Gastroesophageal sphincter (tissue), 4 donors: ENCODE measurements around the gene DPPA4. TPM values are rescaled to one million over a fixed set of nuclear protein-coding genes. Genes with fewer than 3 reads are reported as not detected.

Source experiments
- ATAC-seq: fragments of 150-250 bp; one replicate; pipeline ENCODE4 v1.9.1; 2016; ENCODE audit warnings: mild to moderate bottlenecking, moderate library complexity
- H3K27ac ChIP-seq, 4 donors: fragments of 200-600 bp; sonication (generic) in 3 of 4; 1 replicate in 3 of 4; 2 replicates in 1 of 4; pipeline ENCODE4 v1.5.1; 2016 to 2019
- H3K27me3 ChIP-seq: fragments of 200-600 bp; sonication (generic); one replicate; pipeline ENCODE4 v1.5.1; 2019
- H3K36me3 ChIP-seq, 2 donors: fragments of 200-600 bp; sonication (generic); one replicate each; pipeline ENCODE4 v1.5.1; 2019; ENCODE audit warnings: control low read depth in 1 of 2
- H3K4me1 ChIP-seq, 3 donors: fragments of 200-600 bp; sonication (generic); 1 replicate in 2 of 3; 2 replicates in 1 of 3; pipeline ENCODE4 v1.5.1; 2016 to 2019; ENCODE audit warnings: control low read depth in 2 of 3
- H3K4me3 ChIP-seq, 2 donors: fragments of 200-600 bp; sonication (generic); one replicate each; pipeline ENCODE4 v1.5.1; 2019; ENCODE audit warnings: mild to moderate bottlenecking in 1 of 2, moderate library complexity in 1 of 2
- H3K9me3 ChIP-seq, 3 donors: fragments of 200-600 bp; sonication (generic); one replicate each; pipeline ENCODE4 v1.5.1; 2017 to 2019; ENCODE audit warnings: control low read depth in 2 of 3
- CTCF ChIP-seq, 4 experiments: fragments of 200-600 bp in 2 of 4; fragments of 450-650 bp in 2 of 4; sonication (generic) in 1 of 4; IDR thresholded peaks; one replicate each; pipeline ENCODE4 v1.5.1; 2017 to 2019; ENCODE audit warnings: antibody characterized with exemption in 4 of 4, mild to moderate bottlenecking in 2 of 4, moderate library complexity in 2 of 4
- EP300 ChIP-seq: sonication (generic); formaldehyde crosslinking; IDR thresholded peaks from one replicate; pipeline ENCODE4 v1.6.1; 2017; ENCODE audit warnings: antibody characterized with exemption, mild to moderate bottlenecking
- POLR2A ChIP-seq, 2 donors: fragments of 450-650 bp; IDR thresholded peaks; one replicate each; pipeline ENCODE4 v1.6.1; 2017; ENCODE audit warnings: antibody characterized with exemption in 2 of 2, mild to moderate bottlenecking in 2 of 2, moderate library complexity in 1 of 2
- POLR2AphosphoS5 ChIP-seq: sonication (generic); formaldehyde crosslinking; IDR thresholded peaks from one replicate; pipeline ENCODE4 v1.6.1; 2017; ENCODE audit warnings: antibody characterized with exemption
- WGBS, 2 donors: methylation state at CpG; one replicate each; pipeline ENCODE4 v1.1.5; 2018; ENCODE audit warnings: low coverage in 1 of 2; 5-methylcytosine and 5-hydroxymethylcytosine counted together
- small RNA-seq, 4 donors: library from RNA; depleted of rRNA; stranded (forward); fragments of <200 nt; gene quantifications; one replicate each; pipeline ENCODE3, GENCODE V24; 2016
- total RNA-seq, 4 donors: library from RNA; depleted of rRNA; stranded (reverse); fragments of >200 nt; gene quantifications; one replicate each; pipeline ENCODE4 v1.1.0, GENCODE V29; 2016

DPPA4 gene
- total RNA-seq, 4 donors from 2014 or later, result not detected

GRCh38 chr3:109297496-109297895 is 39.9 kb downstream of the DPPA4 start:
- H3K9me3 ChIP-seq, result no peaks in the 10 kb centered on the region
- 62 to 72% methylated on average over 2 of the region's 2 CpGs for WGBS, 2 donors
- H3K4me1 ChIP-seq, result no peaks in the 10 kb centered on the region
- no peak for ATAC-seq
- H3K27me3 ChIP-seq, result no peaks in the 10 kb centered on the region
- no peaks in the 10 kb centered on the region for H3K36me3 ChIP-seq
- TF ChIP-seq EP300 (no peak), CTCF (IDR thresholded peaks at IDR 0.05) (no peak)
- no peak overlapping the region for H3K4me3 ChIP-seq
- no peak overlapping the region for H3K27ac ChIP-seq

GRCh38 chr3:109284071-109284470 is 53.3 kb downstream of the DPPA4 start:
- TF ChIP-seq POLR2AphosphoS5, result no peak
- no peak for TF ChIP-seq CTCF (IDR thresholded peaks at IDR 0.05)
- no peak for TF ChIP-seq POLR2A (IDR thresholded peaks at IDR 0.05)
- TF ChIP-seq EP300, result no peak
- no peaks in the 10 kb centered on the region for H3K36me3 ChIP-seq
- ATAC-seq, result no peak
- no peak overlapping the region for H3K4me3 ChIP-seq
- H3K4me1 ChIP-seq, result no peaks in the 10 kb centered on the region
- no peak overlapping the region for H3K27ac ChIP-seq
- H3K9me3 ChIP-seq, result no peaks in the 10 kb centered on the region
- H3K27me3 ChIP-seq, result no peaks in the 10 kb centered on the region

GRCh38 chr3:109278546-109278945 is 58.8 kb downstream of the DPPA4 start:
- no peak overlapping the region for H3K27ac ChIP-seq
- TF ChIP-seq EP300 (no peak), POLR2AphosphoS5 (no peak), CTCF (IDR thresholded peaks at IDR 0.05) (no peak), POLR2A (IDR thresholded peaks at IDR 0.05) (no peak)
- 75% methylated on average over 1 of the region's 1 CpG; no CpG with 5 or more reads in 1 of the 2 donors for WGBS, 2 donors
- peaks cover 0 to 8% (median 0%) of the 10 kb centered on the region in 3 donors for H3K4me1 ChIP-seq
- no peaks in the 10 kb centered on the region for H3K36me3 ChIP-seq
- no peaks in the 10 kb centered on the region for H3K9me3 ChIP-seq
- no peaks in the 10 kb centered on the region for H3K27me3 ChIP-seq
- ATAC-seq, result no peak
- H3K4me3 ChIP-seq, result no peak overlapping the region

- H3K27me3 ChIP-seq, result no peaks in the 10 kb centered on the region
- no peak overlapping the region for H3K4me3 ChIP-seq
- H3K36me3 ChIP-seq, result no peaks in the 10 kb centered on the region
- TF ChIP-seq CTCF (IDR thresholded peaks at IDR 0.05) (no peak), EP300 (no peak), POLR2A (IDR thresholded peaks at IDR 0.05) (no peak), POLR2AphosphoS5 (no peak)
- no peak for ATAC-seq
- WGBS, 2 donors, result 11 to 24% methylated on average over 3 of the region's 3 CpGs
- H3K27ac ChIP-seq, result no peak overlapping the region
- H3K4me1 ChIP-seq, result peaks cover 0 to 8% (median 0%) of the 10 kb centered on the region in 3 donors
- H3K9me3 ChIP-seq, result no peaks in the 10 kb centered on the region
Measured at GRCh38 chr3:109278141-109278540, 59.2 kb downstream of the DPPA4 start.

Small RNAs within 50 kb of the gene (small RNA-seq; reads per million reads assigned to genes)
- gene AC124945.1 (0 reads per million in 4 donors), gene RF00017 (0 reads per million in 4 donors)

Other genes with a start within 250 kb of the DPPA4 start
- gene MORC1, start 219.4 kb downstream of the DPPA4 start, total RNA-seq, result not detected
- gene C3orf85, start 200.8 kb downstream of the DPPA4 start, total RNA-seq, result not detected
- not detected for gene DPPA2, start 21.0 kb downstream of the DPPA4 start, total RNA-seq